Measurements from ENCODE around the gene TARBP1. TPM values are rescaled to one million over a fixed set of nuclear protein-coding genes. Genes with fewer than 3 reads are reported as not detected.

The TARBP1 gene
- total RNA-seq, 1 experiment from 2014 or later = 47.3 TPM

GRCh38 chr1:234488054-234489006, 9.4 kb upstream of the TARBP1 start:
- H3K4me1 ChIP-seq (replicated peaks; ENCODE audit: insufficient read depth) = peaks cover 43% of the 10 kb centered on the region
- H3K27ac ChIP-seq = no peak overlapping the region
- no peaks in the 10 kb centered on the region for H3K79me2 ChIP-seq (ENCODE audit: low read depth)
- no peaks in the 10 kb centered on the region for H3K27me3 ChIP-seq (ENCODE audit: insufficient read depth, low read depth)
- no TSS peak for BruUV-seq (replicated peaks)
- H3K9me2 ChIP-seq (ENCODE audit: insufficient read depth) = no peaks in the 10 kb centered on the region
- intact Hi-C loops (cut with micrococcal nuclease; ENCODE audit: unreplicated experiment) = no loop called here
- H3K9me3 ChIP-seq (ENCODE audit: insufficient read depth, low read depth) = no peaks in the 10 kb centered on the region
- H4K20me1 ChIP-seq (ENCODE audit: insufficient read depth) = no peaks in the 10 kb centered on the region
- H3K36me3 ChIP-seq (ENCODE audit: low read depth) = no peaks in the 10 kb centered on the region
- H3K4me3 ChIP-seq = no peak overlapping the region
- H2AFZ ChIP-seq = no peak overlapping the region
- CTCF ChIA-PET = interaction anchor here (1.6 kb wide), 2 partner anchors 596 to 605 kb away, joined by 6 to 10 read pairs; no protein-coding TSS in a partner anchor
- TF ChIP-seq CTCF (conservative IDR thresholded peaks at IDR 0.05) (no peak), EZH2 (IDR thresholded peaks at IDR 0.05; ENCODE audit: low read depth) (no peak)
- peaks cover 19% of the 10 kb centered on the region; the same call in 1 of the 2 replicates for H3F3A ChIP-seq (ENCODE audit: insufficient read depth, low read depth)
- H3K4me2 ChIP-seq = no peak overlapping the region
- no peak for DNase-seq
- POLR2A ChIA-PET (ENCODE audit: unreplicated experiment) = no interaction called here

- TF ChIP-seq EZH2 (IDR thresholded peaks at IDR 0.05; ENCODE audit: low read depth) = no peak
- peak; percentile 71 for TF ChIP-seq CTCF (conservative IDR thresholded peaks at IDR 0.05)
- Histone ChIP-seq H3K9me2 (ENCODE audit: insufficient read depth) (no peaks in the 10 kb centered on the region), H3K36me3 (ENCODE audit: low read depth) (no peaks in the 10 kb centered on the region), H3K4me1 (replicated peaks; ENCODE audit: insufficient read depth) (peaks cover 35% of the 10 kb centered on the region), H3K4me3 (no peak overlapping the region), H3K79me2 (ENCODE audit: low read depth) (no peaks in the 10 kb centered on the region), H4K20me1 (ENCODE audit: insufficient read depth) (no peaks in the 10 kb centered on the region), H3K9me3 (ENCODE audit: insufficient read depth, low read depth) (no peaks in the 10 kb centered on the region), H3K27ac (0 out of 2 replicates have a peak overlapping the region, but pooled peaks have one; percentile 26), H2AFZ (0 out of 2 replicates have a peak overlapping the region, but pooled peaks have one; percentile 34), H3F3A (ENCODE audit: insufficient read depth, low read depth) (peaks cover 18% of the 10 kb centered on the region; the same call in 1 of the 2 replicates), H3K27me3 (ENCODE audit: insufficient read depth, low read depth) (no peaks in the 10 kb centered on the region), H3K4me2 (peak overlapping the region; percentile 53)
- BruUV-seq (replicated peaks) = no TSS peak
- intact Hi-C loops (cut with micrococcal nuclease; ENCODE audit: unreplicated experiment) = loop anchor here (1.0 kb wide), 2 partner anchors 116 to 930 kb away; no protein-coding TSS in a partner anchor
- POLR2A ChIA-PET (ENCODE audit: unreplicated experiment) = interaction anchor here (0.6 to 0.8 kb wide), 3 partner anchors 8 to 986 kb away, joined by 3 to 6 read pairs (median 3); no protein-coding TSS in a partner anchor
- peak; percentile 49 to 73 for DNase-seq
- CTCF ChIA-PET = interaction anchor here (1.2 to 1.6 kb wide), 3 partner anchors 8 to 606 kb away, joined by 6 to 25 read pairs (median 10); no protein-coding TSS in a partner anchor
Observed at GRCh38 chr1:234486858-234487840, 8.2 kb upstream of the TARBP1 start.

Data from PC-9 (cell line).